Activated CD4-positive, alpha-beta T cell treated with anti-CD3 and anti-CD28 coated beads, Interleukin-2, amount 50 U/mL, for 16 hours (primary cell): ENCODE results near the gene NKX2-4.
"Not testable (repeated sequence)": the region's sequence is repeated elsewhere in the genome, so short reads cannot be mapped to it uniquely, and the experiment has no call there.

Source experiments
- DNase-seq: peaks from one replicate; pipeline ENCODE4 v3.0.0-alpha.2; 2020

NKX2-4 gene

GRCh38 chr20:21393816-21394519 lies 3.4 kb downstream of the NKX2-4 start:
- DNase-seq: no peak

GRCh38 chr20:21393166-21393565 lies 4.2 kb downstream of the NKX2-4 start:
- no peak for DNase-seq

- no peak for DNase-seq
Observed at GRCh38 chr20:21391972-21392352, 5.4 kb downstream of the NKX2-4 start.

- no peak for DNase-seq
Observed at GRCh38 chr20:21391185-21391971, 5.9 kb downstream of the NKX2-4 start.

- no peak for DNase-seq
Observed at GRCh38 chr20:21390768-21391167, 6.6 kb downstream of the NKX2-4 start.

GRCh38 chr20:21389368-21389767 lies 8.0 kb downstream of the NKX2-4 start:
- no peak for DNase-seq

GRCh38 chr20:21388566-21388965 lies 8.8 kb downstream of the NKX2-4 start:
- DNase-seq: no peak

- DNase-seq: no peak
Observed at GRCh38 chr20:21387528-21387927, 9.8 kb downstream of the NKX2-4 start.

- no peak for DNase-seq
Observed at GRCh38 chr20:21386111-21386510, 11.2 kb downstream of the NKX2-4 start.

- DNase-seq: no peak
Observed at GRCh38 chr20:21384308-21384892, 12.9 kb downstream of the NKX2-4 start.

GRCh38 chr20:21381619-21382018 lies 15.7 kb downstream of the NKX2-4 start:
- DNase-seq: no peak

- DNase-seq: no peak
Observed at GRCh38 chr20:21380711-21381110, 16.6 kb downstream of the NKX2-4 start.

GRCh38 chr20:21378259-21378658 lies 19.1 kb downstream of the NKX2-4 start:
- no peak for DNase-seq

- DNase-seq: no peak
Observed at GRCh38 chr20:21377701-21378100, 19.6 kb downstream of the NKX2-4 start.

GRCh38 chr20:21376626-21377025 lies 20.7 kb downstream of the NKX2-4 start:
- no peak for DNase-seq

GRCh38 chr20:21373436-21373835 lies 23.9 kb downstream of the NKX2-4 start:
- no peak for DNase-seq

- DNase-seq: no peak
Observed at GRCh38 chr20:21372016-21372415, 25.3 kb downstream of the NKX2-4 start.

- no peak for DNase-seq
Observed at GRCh38 chr20:21371193-21371592, 26.1 kb downstream of the NKX2-4 start.

GRCh38 chr20:21368791-21369190 lies 28.5 kb downstream of the NKX2-4 start:
- DNase-seq: no peak

GRCh38 chr20:21366273-21366672 lies 31.1 kb downstream of the NKX2-4 start:
- not testable (repeated sequence) for DNase-seq

GRCh38 chr20:21365771-21366170 lies 31.6 kb downstream of the NKX2-4 start:
- DNase-seq: no peak

- no peak for DNase-seq
Observed at GRCh38 chr20:21364413-21364812, 32.9 kb downstream of the NKX2-4 start.

- DNase-seq: peak; percentile 16
Observed at GRCh38 chr20:21361266-21361665, 36.1 kb downstream of the NKX2-4 start.

- DNase-seq: no peak
Observed at GRCh38 chr20:21360705-21361104, 36.6 kb downstream of the NKX2-4 start.
